ENCODE results near the gene PLPP1.

GRCh38 chr5:55392669-55393068, 142.1 kb downstream of the PLPP1 start:
- TF ChIP-seq REST (IDR thresholded peaks at IDR 0.05; ENCODE audit: insufficient read depth in 1 of 2, low read depth in 2 of 2, low read length in 2 of 2) = no peak
- TF ChIP-seq TAF1 (IDR thresholded peaks at IDR 0.05; ENCODE audit: borderline replicate concordance, insufficient read depth, low read length) = no peak
